H1 (cell line): ENCODE results near the gene SLC52A1. TPM values are rescaled to one million over a fixed set of nuclear protein-coding genes. Genes with fewer than 3 reads are reported as not detected.
A peak's percentile ranks its signal among the peaks of the same experiment; 100 is the strongest.

Experiments used
- CTCF ChIA-PET: fragments of 300-600 bp; sonication (Branson Sonifier 250); formaldehyde crosslinking; loops from one replicate; lab custom pipeline; 2021; ENCODE audit not compliant: partially characterized antibody; lab: Charles Lee
- POLR2A ChIA-PET: fragments of 300-600 bp; sonication (Branson Sonifier 250); formaldehyde crosslinking; loops from one replicate; lab custom pipeline; 2021; ENCODE audit warnings: inconsistent platforms; ENCODE audit not compliant: partially characterized antibody; lab: Charles Lee
- DNase-seq, 2 experiments: peaks; one replicate each; pipeline versions ENCODE4 v3.0.0 to v3.0.0-alpha.2; 2010 to 2022; ENCODE audit warnings: low spot score in 2 of 2, low read depth in 1 of 2, mixed read lengths in 1 of 2
- FAIRE-seq: peaks from 2 replicates; lab custom pipeline; 2011; peaks lifted over from hg19 to GRCh38; lab: Jason Lieb, UNC
- H2AFZ ChIP-seq: 2 replicates; pipeline ENCODE4 v1.8.1; 2012; ENCODE audit warnings: low read length, inconsistent platforms
- H2AK5ac ChIP-seq: 2 replicates; pipeline ENCODE4 v1.6.1; 2013; ENCODE audit warnings: low read depth, low read length
- H2BK120ac ChIP-seq: replicated peaks from 2 replicates; pipeline ENCODE3; 2013; ENCODE audit warnings: low read depth, low read length, inconsistent platforms
- H2BK12ac ChIP-seq: 2 replicates; pipeline ENCODE4 v1.6.1; 2013; ENCODE audit warnings: low read depth, low read length
- H2BK15ac ChIP-seq: 2 replicates; pipeline ENCODE4 v1.6.1; 2013; ENCODE audit warnings: low read length
- H2BK20ac ChIP-seq: 2 replicates; pipeline ENCODE4 v1.6.1; 2013; ENCODE audit warnings: low read length
- H2BK5ac ChIP-seq: 2 replicates; pipeline ENCODE4 v1.6.1; 2013; ENCODE audit warnings: low read depth, low read length
- H3K14ac ChIP-seq: 2 replicates; pipeline ENCODE4 v1.6.1; 2013; ENCODE audit warnings: inconsistent platforms; ENCODE audit not compliant: insufficient read length
- H3K18ac ChIP-seq: 2 replicates; pipeline ENCODE4 v1.6.1; 2013; ENCODE audit warnings: low read length; ENCODE audit errors: extremely low read depth
- H3K23ac ChIP-seq: 2 replicates; pipeline ENCODE4 v1.6.1; 2013; ENCODE audit warnings: inconsistent platforms; ENCODE audit not compliant: insufficient read length
- H3K23me2 ChIP-seq: 2 replicates; pipeline ENCODE4 v1.6.1; 2013; ENCODE audit warnings: low read depth, low read length
- H3K27ac ChIP-seq: 2 replicates; pipeline ENCODE4 v1.6.1; 2011; ENCODE audit warnings: low read depth, low read length, inconsistent platforms
- H3K27me3 ChIP-seq, 4 experiments: replicated peaks in 1 of 4; 1 replicate in 1 of 4; 2 replicates in 3 of 4; pipeline versions ENCODE4 v1.6.1 to v1.8.1; 2011 to 2013; ENCODE audit warnings: low read length in 3 of 4, mild to moderate bottlenecking in 3 of 4, inconsistent platforms in 2 of 4, mixed read lengths in 2 of 4, moderate library complexity in 1 of 4; ENCODE audit not compliant: control insufficient read depth in 3 of 4, insufficient read depth in 3 of 4; ENCODE audit errors: extremely low read depth in 1 of 4
- H3K36me3 ChIP-seq, 4 experiments: 2 replicates each; pipeline versions ENCODE4 v1.6.1 to v1.8.1; 2011 to 2013; ENCODE audit warnings: mild to moderate bottlenecking in 4 of 4, low read length in 3 of 4, moderate library complexity in 2 of 4, control low read depth in 1 of 4, inconsistent platforms in 1 of 4; ENCODE audit not compliant: insufficient read depth in 4 of 4, control insufficient read depth in 2 of 4
- H3K4ac ChIP-seq: replicated peaks from 2 replicates; pipeline ENCODE3; 2013; ENCODE audit warnings: low read length, low read depth, mixed read lengths, inconsistent platforms; ENCODE audit not compliant: insufficient read length
- H3K4me1 ChIP-seq, 4 experiments: replicated peaks in 1 of 4; 1 replicate in 1 of 4; 2 replicates in 3 of 4; pipeline versions ENCODE4 v1.6.1 to v1.8.1; 2011 to 2013; ENCODE audit warnings: low read length in 3 of 4, inconsistent platforms in 2 of 4, mixed read lengths in 1 of 4; ENCODE audit not compliant: insufficient read depth in 4 of 4, control insufficient read depth in 3 of 4
- H3K4me2 ChIP-seq, 2 experiments: 2 replicates each; pipeline versions ENCODE4 v1.6.1 to v1.8.1; 2011 to 2013; ENCODE audit warnings: low read depth in 2 of 2, low read length in 2 of 2, control low read depth in 1 of 2, inconsistent platforms in 1 of 2, mild to moderate bottlenecking in 1 of 2; ENCODE audit not compliant: insufficient read depth in 1 of 2
- H3K4me3 ChIP-seq, 4 experiments: fragments of 200-600, 300-600 bp in 1 of 4; sonication (generic), shearing (Covaris generic), sonication (Bioruptor Twin) in 1 of 4; 2 replicates each; pipeline versions ENCODE4 v1.5.1 to v1.8.1; 2011 to 2016; ENCODE audit warnings: low read length in 4 of 4, low read depth in 3 of 4, control low read depth in 2 of 4, inconsistent platforms in 2 of 4, mild to moderate bottlenecking in 2 of 4, mixed read lengths in 1 of 4, moderate library complexity in 1 of 4; ENCODE audit not compliant: insufficient read depth in 2 of 4; ENCODE audit errors: extremely low read depth in 1 of 4
- H3K56ac ChIP-seq: replicated peaks from 2 replicates; pipeline ENCODE3; 2013; ENCODE audit warnings: low read depth, mild to moderate bottlenecking, mixed read lengths, low read length, inconsistent platforms; ENCODE audit not compliant: insufficient read length
- H3K79me1 ChIP-seq: 2 replicates; pipeline ENCODE4 v1.6.1; 2013; ENCODE audit warnings: low read depth, low read length, control low read depth
- H3K79me2 ChIP-seq, 2 experiments: 2 replicates each; pipeline versions ENCODE4 v1.6.1 to v1.8.1; 2012 to 2013; ENCODE audit warnings: low read length in 2 of 2, mild to moderate bottlenecking in 2 of 2, inconsistent platforms in 1 of 2; ENCODE audit not compliant: insufficient read depth in 2 of 2, control insufficient read depth in 1 of 2
- H3K9ac ChIP-seq, 4 experiments: replicated peaks in 1 of 4; 1 replicate in 1 of 4; 2 replicates in 3 of 4; pipeline versions ENCODE4 v1.6.1 to v1.8.1; 2011 to 2013; ENCODE audit warnings: low read depth in 3 of 4, low read length in 3 of 4, control low read depth in 2 of 4, mild to moderate bottlenecking in 2 of 4, moderate library complexity in 2 of 4, inconsistent platforms in 1 of 4; ENCODE audit errors: extremely low read depth in 1 of 4
- H3K9me3 ChIP-seq, 2 experiments: 2 replicates each; pipeline versions ENCODE4 v1.6.1 to v1.8.1; 2012 to 2013; ENCODE audit warnings: mild to moderate bottlenecking in 2 of 2, moderate library complexity in 2 of 2, control low read depth in 1 of 2, inconsistent platforms in 1 of 2, low read depth in 1 of 2, low read length in 1 of 2, mixed read lengths in 1 of 2; ENCODE audit not compliant: insufficient read depth in 2 of 2
- H4K20me1 ChIP-seq, 2 experiments: replicated peaks in 1 of 2; 2 replicates each; pipeline versions ENCODE3 to v1.8.1; 2011 to 2013; ENCODE audit warnings: inconsistent platforms in 2 of 2, low read length in 2 of 2, mild to moderate bottlenecking in 1 of 2; ENCODE audit not compliant: insufficient read depth in 2 of 2, control insufficient read depth in 1 of 2
- H4K5ac ChIP-seq: 2 replicates; pipeline ENCODE4 v1.6.1; 2013; ENCODE audit warnings: low read length, low read depth, mixed read lengths, inconsistent platforms; ENCODE audit not compliant: insufficient read length
- H4K8ac ChIP-seq: 2 replicates; pipeline ENCODE4 v1.8.0; 2013; ENCODE audit warnings: mild to moderate bottlenecking, moderate library complexity, low read length, inconsistent platforms; ENCODE audit not compliant: insufficient read depth; ENCODE audit errors: extremely low read depth
- H4K91ac ChIP-seq: replicated peaks from 2 replicates; pipeline ENCODE3; 2013; ENCODE audit warnings: low read length, mixed read lengths, inconsistent platforms; ENCODE audit not compliant: insufficient read length
- BACH1 ChIP-seq: IDR thresholded peaks from 2 replicates; pipeline ENCODE4 v1.6.1; 2012; ENCODE audit warnings: low read length, improper control_type of control experiment
- CEBPB ChIP-seq: IDR thresholded peaks from 2 replicates; pipeline ENCODE4 v1.6.1; 2012; ENCODE audit warnings: low read depth, low read length
- CTCF ChIP-seq, 3 experiments: IDR thresholded peaks; 1 replicate in 2 of 3; 2 replicates in 1 of 3; pipeline versions ENCODE4 v1.5.1 to v1.6.1; 2011; ENCODE audit warnings: low read length in 3 of 3, mild to moderate bottlenecking in 3 of 3, inconsistent platforms in 2 of 3, low read depth in 1 of 3, moderate library complexity in 1 of 3; ENCODE audit not compliant: insufficient read depth in 1 of 3; ENCODE audit errors: control extremely low read depth in 1 of 3
- HDAC2 ChIP-seq, 2 experiments: fragments of 300-600 bp in 1 of 2; sonication (generic) in 1 of 2; IDR thresholded peaks; 2 replicates each; pipeline ENCODE4 v1.6.1; 2011 to 2012; ENCODE audit warnings: low read depth in 2 of 2, low read length in 2 of 2, mild to moderate bottlenecking in 2 of 2, moderate library complexity in 2 of 2, borderline replicate concordance in 1 of 2, inconsistent platforms in 1 of 2
- RAD21 ChIP-seq, 2 experiments: IDR thresholded peaks in 1 of 2; conservative IDR thresholded peaks in 1 of 2; 2 replicates each; pipeline ENCODE4 v1.6.1; 2011; ENCODE audit warnings: low read depth in 2 of 2, low read length in 2 of 2, improper control_type of control experiment in 1 of 2, inconsistent platforms in 1 of 2, mild to moderate bottlenecking in 1 of 2, moderate library complexity in 1 of 2
- RXRA ChIP-seq: IDR thresholded peaks from 2 replicates; pipeline ENCODE4 v1.6.1; 2011; ENCODE audit warnings: low read depth, mild to moderate bottlenecking, low read length, moderate library complexity; ENCODE audit not compliant: insufficient read depth
- SP2 ChIP-seq: IDR thresholded peaks from 2 replicates; pipeline ENCODE4 v1.6.1; 2012; ENCODE audit warnings: mild to moderate bottlenecking, low read length, inconsistent platforms
- SUZ12 ChIP-seq: fragments of 200-600 bp; sonication (generic); IDR thresholded peaks from 2 replicates; pipeline ENCODE4 v1.6.1; 2012; ENCODE audit warnings: mild to moderate bottlenecking, inconsistent platforms, low read length, moderate library complexity, mixed read lengths
- USF2 ChIP-seq: IDR thresholded peaks from 2 replicates; pipeline ENCODE4 v1.6.1; 2011; ENCODE audit warnings: low read length, improper control_type of control experiment
- WGBS, 2 experiments: shearing (Covaris generic) in 1 of 2; methylation state at CpG; one replicate each; pipeline versions ENCODE4 v1.1.6 to v1.1.7; 2013 to 2015; ENCODE audit warnings: low lambda C conversion rate in 2 of 2, mixed read lengths in 2 of 2, inconsistent platforms in 1 of 2, low coverage in 1 of 2, missing lambda C conversion rate in 1 of 2; ENCODE audit not compliant: insufficient replicate concordance in 2 of 2, insufficient coverage in 1 of 2, insufficient read length in 1 of 2; ENCODE audit errors: extremely low coverage in 1 of 2, missing lambda C conversion rate in 1 of 2; 5-methylcytosine and 5-hydroxymethylcytosine counted together
- polyA plus RNA-seq, 7 experiments: library from polyadenylated mRNA; depleted of rRNA in 3 of 7; stranded (reverse) in 5 of 7; unstranded in 2 of 7; fragments of >200 nt in 5 of 7; fragments of 200-250 nt in 2 of 7; gene quantifications; 1 replicate in 5 of 7; 2 replicates in 1 of 7; 4 replicates in 1 of 7; pipeline versions ENCODE4 v1.2.1 to v1.2.3, GENCODE V29; 2011 to 2013; ENCODE audit warnings: missing spikeins in 2 of 7, mixed read lengths in 2 of 7
- total RNA-seq: library from RNA; stranded (reverse); fragmentation: NEBNext Ultra II Directional; extraction: Animal tissue kit (Norgen Biotek cat#: 25700); gene quantifications from 2 replicates; pipeline ENCODE4 v1.2.1, GENCODE V29; 2021

SLC52A1 gene
- total and polyA plus RNA-seq, 2 of the 8 experiments (the other 6 are each of a cell fraction or from before 2014, with no cell fraction given) = 0.61 to 0.67 TPM

GRCh38 chr17:5043524-5043923 lies 8.3 kb upstream of the SLC52A1 start:
- Histone ChIP-seq H3K4ac (no peak overlapping the region), H3K36me3 (no peaks in the 10 kb centered on the region), H4K20me1 (no peaks in the 10 kb centered on the region), H3K18ac (no peak overlapping the region; the same call in 1 of the 2 replicates), H4K5ac (no peak overlapping the region), H2BK5ac (no peak overlapping the region), H2BK15ac (no peak overlapping the region), H3K56ac (no peak overlapping the region), H3K14ac (no peak overlapping the region), H3K9ac (no peak overlapping the region), H3K79me2 (no peaks in the 10 kb centered on the region), H3K79me1 (no peaks in the 10 kb centered on the region), H4K91ac (no peak overlapping the region), H3K9me3 (no peaks in the 10 kb centered on the region), H2BK12ac (no peak overlapping the region), H2BK20ac (no peak overlapping the region), H3K4me2 (no peak overlapping the region), H2AK5ac (no peak overlapping the region), H2AFZ (no peak overlapping the region), H4K8ac (no peak overlapping the region), H3K23ac (no peak overlapping the region), H2BK120ac (no peak overlapping the region), H3K4me1 (no peaks in the 10 kb centered on the region), H3K23me2 (no peaks in the 10 kb centered on the region), H3K4me3 (no peak overlapping the region), H3K27me3 (no peaks in the 10 kb centered on the region), H3K27ac (no peak overlapping the region)
- DNase-seq (no peak), FAIRE-seq (no peak)
- POLR2A ChIA-PET = interaction anchor here (1.3 kb wide), 1 partner anchor 97 kb away, joined by 3 read pairs; no protein-coding TSS in a partner anchor
- CTCF ChIA-PET = interaction anchor here (0.8 to 1.6 kb wide), 3 partner anchors 12 to 54 kb away, joined by 3 to 5 read pairs (median 4); no protein-coding TSS in a partner anchor
- WGBS, 2 experiments = 77% methylated on average over 1 of the region's 1 CpG; no CpG with 5 or more reads in 1 of the 2 experiments
- TF ChIP-seq RAD21 (IDR thresholded peaks at IDR 0.05 in 1 of 2, conservative IDR thresholded peaks at IDR 0.05 in 1 of 2; ENCODE audit: low read depth in 2 of 2, low read length in 2 of 2) (peak; percentile 34 to 49), CTCF (IDR thresholded peaks at IDR 0.05; ENCODE audit: control extremely low read depth in 1 of 3, insufficient read depth in 1 of 3, low read depth in 1 of 3, low read length in 3 of 3) (peak; percentile 36 to 56 (median 55); a peak in 3 of 4 replicates), HDAC2 (IDR thresholded peaks at IDR 0.05; ENCODE audit: borderline replicate concordance in 1 of 2, low read depth in 2 of 2, low read length in 2 of 2) (no peak), SUZ12 (no peak), RXRA (no peak), BACH1 (no peak), CEBPB (no peak), SP2 (no peak), USF2 (no peak)
